Measurements from ENCODE around the gene FCN1. TPM values are rescaled to one million over a fixed set of nuclear protein-coding genes. Genes with fewer than 3 reads are reported as not detected.

The FCN1 gene
- total and polyA plus RNA-seq, 2 donors (not counting 1 experiment from before 2014, with no cell fraction given), result not detected

DNA sequence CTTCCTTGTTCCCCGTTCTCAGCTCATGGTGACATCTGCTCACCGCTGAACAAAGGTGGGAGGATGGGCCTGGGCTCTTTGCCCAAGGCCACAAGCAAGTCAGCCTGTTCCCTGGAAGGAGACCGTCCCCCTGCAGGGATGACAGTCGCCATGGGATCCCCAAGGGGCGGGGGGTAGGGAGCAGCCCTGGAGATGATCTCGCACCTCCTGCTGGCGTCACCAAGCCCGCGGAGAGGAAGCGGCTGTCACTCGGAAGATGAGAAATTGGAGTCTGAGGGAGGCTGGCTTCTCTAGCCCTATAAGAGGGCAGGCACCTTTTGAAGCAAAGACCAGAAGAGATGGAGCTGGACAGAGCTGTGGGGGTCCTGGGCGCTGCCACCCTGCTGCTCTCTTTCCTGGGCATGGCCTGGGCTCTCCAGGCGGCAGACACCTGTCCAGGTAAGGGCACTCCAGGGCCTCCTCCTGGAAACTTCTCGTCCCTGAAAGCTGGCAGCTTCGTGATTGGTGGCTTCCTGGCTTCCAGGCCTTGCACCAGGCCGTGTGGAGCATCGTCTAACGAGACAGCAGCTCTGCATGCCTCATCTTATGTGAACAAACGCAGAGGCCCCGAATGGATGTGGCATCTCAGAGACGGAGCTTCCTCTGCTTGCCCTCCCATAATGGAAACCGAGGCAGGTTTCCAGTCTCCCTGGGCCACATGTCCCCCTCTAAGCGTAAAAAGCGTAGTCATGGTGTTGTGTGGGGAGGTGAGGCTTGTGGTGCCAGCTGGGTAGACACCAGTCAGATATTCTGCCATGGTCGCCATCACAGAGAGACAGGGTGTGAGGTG lies 37.0 kb downstream of the FCN1 start, which contains the start of gene FCN2:
FCN2 (plus strand) TSS at position 327 of the 829 bp plus-strand sequence; CDS start at position 339, 12 bp downstream.
- no peak for TF ChIP-seq EZH2 (IDR thresholded peaks at IDR 0.05; ENCODE audit: low read length, missing control alignments)
- TF ChIP-seq, protein P1, sequence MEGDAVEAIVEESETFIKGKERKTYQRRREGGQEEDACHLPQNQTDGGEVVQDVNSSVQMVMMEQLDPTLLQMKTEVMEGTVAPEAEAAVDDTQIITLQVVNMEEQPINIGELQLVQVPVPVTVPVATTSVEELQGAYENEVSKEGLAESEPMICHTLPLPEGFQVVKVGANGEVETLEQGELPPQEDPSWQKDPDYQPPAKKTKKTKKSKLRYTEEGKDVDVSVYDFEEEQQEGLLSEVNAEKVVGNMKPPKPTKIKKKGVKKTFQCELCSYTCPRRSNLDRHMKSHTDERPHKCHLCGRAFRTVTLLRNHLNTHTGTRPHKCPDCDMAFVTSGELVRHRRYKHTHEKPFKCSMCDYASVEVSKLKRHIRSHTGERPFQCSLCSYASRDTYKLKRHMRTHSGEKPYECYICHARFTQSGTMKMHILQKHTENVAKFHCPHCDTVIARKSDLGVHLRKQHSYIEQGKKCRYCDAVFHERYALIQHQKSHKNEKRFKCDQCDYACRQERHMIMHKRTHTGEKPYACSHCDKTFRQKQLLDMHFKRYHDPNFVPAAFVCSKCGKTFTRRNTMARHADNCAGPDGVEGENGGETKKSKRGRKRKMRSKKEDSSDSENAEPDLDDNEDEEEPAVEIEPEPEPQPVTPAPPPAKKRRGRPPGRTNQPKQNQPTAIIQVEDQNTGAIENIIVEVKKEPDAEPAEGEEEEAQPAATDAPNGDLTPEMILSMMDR (conservative IDR thresholded peaks at IDR 0.05 in 1 of 2, IDR thresholded peaks at IDR 0.05 in 1 of 2; ENCODE audit: low read depth in 1 of 2, low read length in 2 of 2), result no peak
- Histone ChIP-seq H3K36me3 (ENCODE audit: control insufficient read depth, insufficient read depth, low read length) (no peaks in the 10 kb centered on the region), H3K4me3 (replicated peaks in 1 of 4; ENCODE audit: control extremely low read depth in 1 of 4, insufficient read depth in 1 of 4, low read depth in 3 of 4, low read length in 4 of 4) (no peak within 1 kb of the TSS), H3K27me3 (ENCODE audit: control insufficient read depth, insufficient read depth, low read length) (no peaks in the 10 kb centered on the region), H2AFZ (ENCODE audit: low read length) (no peak within 1 kb of the TSS), H3K4me2 (ENCODE audit: extremely low read depth, insufficient read depth, low read length) (no peak within 1 kb of the TSS), H3K9me3 (ENCODE audit: control insufficient read depth, insufficient read depth, low read depth, low read length) (no peaks in the 10 kb centered on the region), H3K9ac (ENCODE audit: insufficient read depth, low read length) (no peak within 1 kb of the TSS), H3K4me1 (ENCODE audit: control insufficient read depth, extremely low read depth, insufficient read depth, low read length) (no peaks in the 10 kb centered on the region), H4K20me1 (ENCODE audit: control insufficient read depth, extremely low read depth, insufficient read depth, low read length) (no peaks in the 10 kb centered on the region), H3K27ac (ENCODE audit: insufficient read depth, low read length) (no peak within 1 kb of the TSS), H3K79me2 (ENCODE audit: control insufficient read depth, insufficient read depth, low read length) (no peaks in the 10 kb centered on the region)
- no peak for DNase-seq (ENCODE audit: low read depth in 2 of 2)

- Histone ChIP-seq H3K9me3 (ENCODE audit: control insufficient read depth, insufficient read depth, low read depth, low read length) (no peaks in the 10 kb centered on the region), H3K9ac (ENCODE audit: insufficient read depth, low read length) (no peak overlapping the region), H3K4me1 (ENCODE audit: control insufficient read depth, extremely low read depth, insufficient read depth, low read length) (no peaks in the 10 kb centered on the region), H3K27me3 (ENCODE audit: control insufficient read depth, insufficient read depth, low read length) (no peaks in the 10 kb centered on the region), H3K36me3 (ENCODE audit: control insufficient read depth, insufficient read depth, low read length) (no peaks in the 10 kb centered on the region), H4K20me1 (ENCODE audit: control insufficient read depth, extremely low read depth, insufficient read depth, low read length) (no peaks in the 10 kb centered on the region), H3K27ac (ENCODE audit: insufficient read depth, low read length) (no peak overlapping the region), H3K79me2 (ENCODE audit: control insufficient read depth, insufficient read depth, low read length) (no peaks in the 10 kb centered on the region), H3K4me2 (ENCODE audit: extremely low read depth, insufficient read depth, low read length) (no peak overlapping the region), H3K4me3 (replicated peaks in 1 of 4; ENCODE audit: control extremely low read depth in 1 of 4, insufficient read depth in 1 of 4, low read depth in 3 of 4, low read length in 4 of 4) (no peak overlapping the region), H2AFZ (ENCODE audit: low read length) (no peak overlapping the region)
- TF ChIP-seq EZH2 (IDR thresholded peaks at IDR 0.05; ENCODE audit: low read length, missing control alignments), result no peak
- TF ChIP-seq, protein P1 (conservative IDR thresholded peaks at IDR 0.05 in 1 of 2, IDR thresholded peaks at IDR 0.05 in 1 of 2; ENCODE audit: low read depth in 1 of 2, low read length in 2 of 2), result no peak
- no peak for DNase-seq (ENCODE audit: low read depth in 2 of 2)
Observed at GRCh38 chr9:134879664-134880483, 37.8 kb downstream of the FCN1 start.

DNA sequence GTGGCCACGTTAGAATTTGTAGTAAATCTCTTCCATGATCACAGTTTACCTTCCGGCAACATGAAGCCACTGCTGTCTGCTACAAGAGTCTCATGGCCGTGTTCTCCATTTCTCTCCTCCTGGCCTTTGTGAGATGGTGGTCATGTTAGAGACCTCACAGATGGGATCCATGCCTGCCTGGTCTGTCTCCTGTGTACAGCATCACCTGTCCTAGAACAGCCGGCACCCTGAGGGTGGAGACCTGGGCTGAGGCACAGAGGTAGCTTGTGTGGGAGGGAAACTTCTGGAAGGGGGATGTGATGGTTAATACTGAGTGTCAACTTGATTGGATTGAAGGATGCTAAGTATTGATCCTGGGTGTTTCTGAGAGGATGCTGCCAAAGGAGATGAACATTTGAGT lies 40.2 kb downstream of the FCN1 start:
- Histone ChIP-seq H3K4me2 (ENCODE audit: extremely low read depth, insufficient read depth, low read length) (no peak overlapping the region), H3K4me1 (ENCODE audit: control insufficient read depth, extremely low read depth, insufficient read depth, low read length) (no peaks in the 10 kb centered on the region), H2AFZ (ENCODE audit: low read length) (no peak overlapping the region), H3K9me3 (ENCODE audit: control insufficient read depth, insufficient read depth, low read depth, low read length) (no peaks in the 10 kb centered on the region), H3K4me3 (replicated peaks in 1 of 4; ENCODE audit: control extremely low read depth in 1 of 4, insufficient read depth in 1 of 4, low read depth in 3 of 4, low read length in 4 of 4) (no peak overlapping the region), H4K20me1 (ENCODE audit: control insufficient read depth, extremely low read depth, insufficient read depth, low read length) (no peaks in the 10 kb centered on the region), H3K36me3 (ENCODE audit: control insufficient read depth, insufficient read depth, low read length) (no peaks in the 10 kb centered on the region), H3K9ac (ENCODE audit: insufficient read depth, low read length) (no peak overlapping the region), H3K79me2 (ENCODE audit: control insufficient read depth, insufficient read depth, low read length) (no peaks in the 10 kb centered on the region), H3K27me3 (ENCODE audit: control insufficient read depth, insufficient read depth, low read length) (no peaks in the 10 kb centered on the region), H3K27ac (ENCODE audit: insufficient read depth, low read length) (no peak overlapping the region)
- DNase-seq (ENCODE audit: low read depth in 2 of 2), result no peak
- TF ChIP-seq EZH2 (IDR thresholded peaks at IDR 0.05; ENCODE audit: low read length, missing control alignments), result no peak
- TF ChIP-seq, protein P1 (conservative IDR thresholded peaks at IDR 0.05 in 1 of 2, IDR thresholded peaks at IDR 0.05 in 1 of 2; ENCODE audit: low read depth in 1 of 2, low read length in 2 of 2), result no peak

Measured in fibroblast of lung (primary cell).